ENCODE results near the gene SRPRB.

DNA sequence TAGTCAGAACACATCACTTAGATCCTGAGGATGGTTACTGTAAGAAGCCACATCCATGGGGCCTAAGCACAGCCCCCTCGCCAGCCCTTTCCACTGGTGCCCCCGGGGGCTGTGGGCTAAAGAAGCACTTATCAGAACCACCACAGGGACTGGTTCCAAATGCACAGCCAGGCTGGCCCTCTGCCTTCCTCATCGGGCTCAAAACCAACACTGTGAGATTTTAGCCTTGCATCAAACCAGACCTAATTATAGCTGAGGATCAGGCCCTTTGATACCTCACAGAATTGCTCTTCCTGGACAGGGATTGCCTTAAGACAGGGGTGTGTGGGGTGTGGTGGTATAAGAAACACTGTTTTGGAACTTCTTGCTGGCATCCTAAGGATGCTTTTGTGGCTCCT, 23.7 kb downstream of the SRPRB start:
- TF ChIP-seq, protein P1, sequence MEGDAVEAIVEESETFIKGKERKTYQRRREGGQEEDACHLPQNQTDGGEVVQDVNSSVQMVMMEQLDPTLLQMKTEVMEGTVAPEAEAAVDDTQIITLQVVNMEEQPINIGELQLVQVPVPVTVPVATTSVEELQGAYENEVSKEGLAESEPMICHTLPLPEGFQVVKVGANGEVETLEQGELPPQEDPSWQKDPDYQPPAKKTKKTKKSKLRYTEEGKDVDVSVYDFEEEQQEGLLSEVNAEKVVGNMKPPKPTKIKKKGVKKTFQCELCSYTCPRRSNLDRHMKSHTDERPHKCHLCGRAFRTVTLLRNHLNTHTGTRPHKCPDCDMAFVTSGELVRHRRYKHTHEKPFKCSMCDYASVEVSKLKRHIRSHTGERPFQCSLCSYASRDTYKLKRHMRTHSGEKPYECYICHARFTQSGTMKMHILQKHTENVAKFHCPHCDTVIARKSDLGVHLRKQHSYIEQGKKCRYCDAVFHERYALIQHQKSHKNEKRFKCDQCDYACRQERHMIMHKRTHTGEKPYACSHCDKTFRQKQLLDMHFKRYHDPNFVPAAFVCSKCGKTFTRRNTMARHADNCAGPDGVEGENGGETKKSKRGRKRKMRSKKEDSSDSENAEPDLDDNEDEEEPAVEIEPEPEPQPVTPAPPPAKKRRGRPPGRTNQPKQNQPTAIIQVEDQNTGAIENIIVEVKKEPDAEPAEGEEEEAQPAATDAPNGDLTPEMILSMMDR (conservative IDR thresholded peaks at IDR 0.05) = no peak
- no peak for TF ChIP-seq ZFX (IDR thresholded peaks at IDR 0.05)
